HS-27A (cell line): ENCODE results near the gene RAB3GAP2.
"Not testable (repeated sequence)": the region's sequence is repeated elsewhere in the genome, so short reads cannot be mapped to it uniquely, and the experiment has no call there.

Experiments used
- DNase-seq: peaks from one replicate; pipeline ENCODE4 v3.0.0-alpha.2; 2012; ENCODE audit warnings: low read depth, missing footprints

RAB3GAP2 gene

GRCh38 chr1:220203816-220204215 is 68.4 kb downstream of the RAB3GAP2 start:
- no peak for DNase-seq

- DNase-seq: no peak
Measured at GRCh38 chr1:220198186-220199005, 73.9 kb downstream of the RAB3GAP2 start.

GRCh38 chr1:220195701-220196100 is 76.6 kb downstream of the RAB3GAP2 start:
- DNase-seq: no peak

- no peak for DNase-seq
Measured at GRCh38 chr1:220189750-220190347, 82.4 kb downstream of the RAB3GAP2 start.

GRCh38 chr1:220188538-220188937 is 83.7 kb downstream of the RAB3GAP2 start:
- DNase-seq: no peak

- no peak for DNase-seq
Measured at GRCh38 chr1:220186752-220187151, 85.5 kb downstream of the RAB3GAP2 start.

- DNase-seq: no peak
Measured at GRCh38 chr1:220184506-220184905, 87.7 kb downstream of the RAB3GAP2 start.

- no peak for DNase-seq
Measured at GRCh38 chr1:220182656-220183055, 89.6 kb downstream of the RAB3GAP2 start.

GRCh38 chr1:220182111-220182510 is 90.1 kb downstream of the RAB3GAP2 start:
- DNase-seq: no peak

GRCh38 chr1:220176540-220176939 is 95.7 kb downstream of the RAB3GAP2 start:
- no peak for DNase-seq

GRCh38 chr1:220170836-220171526 is 101.3 kb downstream of the RAB3GAP2 start:
- DNase-seq: no peak

GRCh38 chr1:220169887-220170286 is 102.4 kb downstream of the RAB3GAP2 start:
- DNase-seq: not testable (repeated sequence)

- no peak for DNase-seq
Measured at GRCh38 chr1:220166853-220167252, 105.4 kb downstream of the RAB3GAP2 start.

GRCh38 chr1:220164517-220164916 is 107.7 kb downstream of the RAB3GAP2 start:
- DNase-seq: no peak

GRCh38 chr1:220164116-220164515 is 108.1 kb downstream of the RAB3GAP2 start:
- no peak for DNase-seq

GRCh38 chr1:220160027-220160426 is 112.2 kb downstream of the RAB3GAP2 start:
- no peak for DNase-seq

- DNase-seq: no peak
Measured at GRCh38 chr1:220159041-220159440, 113.2 kb downstream of the RAB3GAP2 start.

- not testable (repeated sequence) for DNase-seq
Measured at GRCh38 chr1:220158530-220158929, 113.7 kb downstream of the RAB3GAP2 start.

GRCh38 chr1:220157738-220158137 is 114.5 kb downstream of the RAB3GAP2 start:
- no peak for DNase-seq

GRCh38 chr1:220156620-220157146 is 115.6 kb downstream of the RAB3GAP2 start:
- DNase-seq: no peak

GRCh38 chr1:220153147-220153546 is 119.1 kb downstream of the RAB3GAP2 start:
- no peak for DNase-seq

- no peak for DNase-seq
Measured at GRCh38 chr1:220151454-220151853, 120.8 kb downstream of the RAB3GAP2 start.

- DNase-seq: no peak
Measured at GRCh38 chr1:220149742-220150141, 122.5 kb downstream of the RAB3GAP2 start.
